A549 (cell line): Measurements from ENCODE around the gene IFNA2. TPM values are rescaled to one million over a fixed set of nuclear protein-coding genes. Genes with fewer than 3 reads are reported as not detected.

ENCODE experiments used
- ATAC-seq, 2 experiments: fragments of 200-7000 bp in 1 of 2; fragments of >200 bp in 1 of 2; cut with Nextera tagmentation in 1 of 2; cut with Tn5 transposase in 1 of 2; 3 replicates each; pipeline versions ENCODE4 v1.8.0 to v1.9.1; 2018 to 2020; ENCODE audit warnings: mild to moderate bottlenecking in 1 of 2, moderate library complexity in 1 of 2
- CTCF ChIA-PET: fragments of 300-600 bp; sonication (Branson Sonifier 250); formaldehyde crosslinking; extraction: SDS; loops from one replicate; lab custom pipeline; 2021; ENCODE audit warnings: antibody characterized with exemption, inconsistent platforms; lab: Yijun Ruan, JAX
- POLR2A ChIA-PET: fragments of 350-600 bp; formaldehyde crosslinking; extraction: SDS; loops from one replicate; lab custom pipeline; 2021; ENCODE audit warnings: antibody characterized with exemption, inconsistent platforms; lab: Yijun Ruan, JAX
- DNase-seq, 2 experiments: peaks; one replicate each; pipeline versions ENCODE4 v3.0.0 to v3.0.0-alpha.2; 2011 to 2016; ENCODE audit warnings: low read depth in 1 of 2, low spot score in 1 of 2
- FAIRE-seq: peaks from 2 replicates; lab custom pipeline; 2011; peaks lifted over from hg19 to GRCh38; lab: Jason Lieb, UNC
- H3K27ac ChIP-seq, 2 experiments: fragments of >200 bp; sonication (Bioruptor Twin); formaldehyde crosslinking; 3 replicates each; pipeline ENCODE4 v1.5.1; 2016 to 2017
- H3K4me1 ChIP-seq: fragments of >200 bp; sonication (Bioruptor Twin); formaldehyde crosslinking; 3 replicates; pipeline ENCODE4 v1.6.1; 2016
- H3K4me2 ChIP-seq: fragments of >200 bp; sonication (Bioruptor Twin); formaldehyde crosslinking; 3 replicates; pipeline ENCODE4 v1.6.1; 2016
- H3K4me3 ChIP-seq: fragments of >200 bp; sonication (Bioruptor Twin); formaldehyde crosslinking; 3 replicates; pipeline ENCODE4 v1.5.1; 2016
- H3K9me3 ChIP-seq: fragments of >200 bp; sonication (Bioruptor Twin); formaldehyde crosslinking; 3 replicates; pipeline ENCODE4 v1.6.1; 2016
- BHLHE40 ChIP-seq: IDR thresholded peaks from 2 replicates; pipeline ENCODE4 v1.6.1; 2012; ENCODE audit warnings: low read depth, low read length, inconsistent platforms
- CEBPB ChIP-seq, 2 experiments: fragments of >200 bp in 1 of 2; sonication (Bioruptor Twin) in 1 of 2; formaldehyde crosslinking in 1 of 2; IDR thresholded peaks; 2 replicates each; pipeline ENCODE4 v1.6.1; 2012 to 2016
- CHD2 ChIP-seq: fragments of 150-350 bp; IDR thresholded peaks from 2 replicates; pipeline ENCODE4 v1.6.1; 2014; ENCODE audit warnings: low read length; ENCODE audit not compliant: partially characterized antibody
- CHD4 ChIP-seq: fragments of 200-600 bp; sonication (generic); IDR thresholded peaks from 2 replicates; pipeline ENCODE4 v1.6.1; 2016; ENCODE audit warnings: antibody characterized with exemption, mild to moderate bottlenecking, borderline replicate concordance
- CTCF ChIP-seq: fragments of >200 bp; sonication (Bioruptor Twin); formaldehyde crosslinking; IDR thresholded peaks from 3 replicates; pipeline ENCODE4 v1.5.1; 2016
- EHF ChIP-seq: fragments of 250-450 bp; sonication (Bioruptor Pico); IDR thresholded peaks from 2 replicates; pipeline ENCODE4 v1.5.0; 2020; ENCODE audit warnings: mild to moderate bottlenecking
- ESRRA ChIP-seq: fragments of 150-350 bp; IDR thresholded peaks from 2 replicates; pipeline ENCODE4 v1.6.1; 2014; ENCODE audit warnings: mild to moderate bottlenecking, low read length, borderline replicate concordance
- FOSL2 ChIP-seq, 2 experiments: fragments of 450-650 bp in 1 of 2; fragments of >200 bp in 1 of 2; sonication (Bioruptor Twin) in 1 of 2; formaldehyde crosslinking; IDR thresholded peaks; 2 replicates each; pipeline versions ENCODE4 v1.5.0 to v1.6.1; 2016 to 2020; ENCODE audit warnings: mild to moderate bottlenecking in 1 of 2, moderate library complexity in 1 of 2
- GATA3 ChIP-seq: IDR thresholded peaks from 2 replicates; pipeline ENCODE4 v1.6.1; 2012; ENCODE audit warnings: borderline replicate concordance
- HOXA7 ChIP-seq: fragments of 250-450 bp; sonication (Bioruptor Pico); IDR thresholded peaks from 2 replicates; pipeline ENCODE4 v1.5.0; 2020; ENCODE audit warnings: mild to moderate bottlenecking, moderate library complexity
- HOXB5 ChIP-seq: fragments of 250-450 bp; sonication (Bioruptor Pico); IDR thresholded peaks from 2 replicates; pipeline ENCODE4 v1.5.0; 2020; ENCODE audit warnings: mild to moderate bottlenecking, moderate library complexity
- KDM5A ChIP-seq: fragments of 200-600 bp; sonication (generic); IDR thresholded peaks from 2 replicates; pipeline ENCODE4 v1.6.1; 2016; ENCODE audit warnings: antibody characterized with exemption, mild to moderate bottlenecking
- NPAS2 ChIP-seq: fragments of 250-450 bp; sonication (Bioruptor Pico); IDR thresholded peaks from 2 replicates; pipeline ENCODE4 v1.8.0; 2022; ENCODE audit warnings: mild to moderate bottlenecking, moderate library complexity, borderline replicate concordance
- PHF8 ChIP-seq: fragments of 200-600 bp; sonication (generic); IDR thresholded peaks from 2 replicates; pipeline ENCODE4 v1.6.1; 2016; ENCODE audit warnings: low read depth, mild to moderate bottlenecking, antibody characterized with exemption, moderate library complexity, borderline replicate concordance
- POLR2AphosphoS2 ChIP-seq: conservative IDR thresholded peaks from 2 replicates; pipeline ENCODE4 v1.6.1; 2012; ENCODE audit warnings: low read length, improper control_type of control experiment, inconsistent platforms
- RARB ChIP-seq: fragments of 250-450 bp; sonication (Bioruptor Pico); IDR thresholded peaks from 2 replicates; pipeline ENCODE4 v1.8.0; 2021; ENCODE audit warnings: mild to moderate bottlenecking, moderate library complexity
- RCOR1 ChIP-seq: fragments of 150-350 bp; IDR thresholded peaks from 2 replicates; pipeline ENCODE4 v1.6.1; 2014; ENCODE audit warnings: antibody characterized with exemption, low read length, low read depth
- RFX5 ChIP-seq: fragments of 450-650 bp; IDR thresholded peaks from 2 replicates; pipeline ENCODE4 v1.7.1; 2014; ENCODE audit warnings: antibody characterized with exemption, mild to moderate bottlenecking, moderate library complexity
- ZC3H11A ChIP-seq: fragments of 450-650 bp; IDR thresholded peaks from 2 replicates; pipeline ENCODE4 v1.6.1; 2014; ENCODE audit warnings: antibody characterized with exemption, mild to moderate bottlenecking
- ZNF302 ChIP-seq: fragments of 250-450 bp; sonication (Bioruptor Pico); IDR thresholded peaks from 2 replicates; pipeline ENCODE4 v1.9.0; 2021; ENCODE audit warnings: inconsistent platforms, mild to moderate bottlenecking, moderate library complexity
- WGBS: methylation state at CpG from one replicate; pipeline ENCODE4 v1.1.6; 2017; ENCODE audit errors: missing lambda C conversion rate; 5-methylcytosine and 5-hydroxymethylcytosine counted together
- polyA plus RNA-seq, 4 experiments: library from polyadenylated mRNA; depleted of rRNA in 3 of 4; stranded (reverse); fragments of >200 nt; fragmentation: RNase III in 1 of 4; extraction: RNeasy Plus Mini Kit Qiagen cat#74134 plus additional on column Dnase treatment in 1 of 4; gene quantifications; 2 replicates in 3 of 4; 3 replicates in 1 of 4; pipeline ENCODE4 v1.2.3, GENCODE V29; 2011 to 2017

Gene IFNA2
- polyA plus RNA-seq, 2 of the 4 experiments (the other 2 are of a cell fraction): not detected

- CTCF ChIA-PET: interaction anchor here (1.1 to 2.3 kb wide), 6 partner anchors 10 to 369 kb away, joined by 3 to 27 read pairs (median 4); partner anchors contain the start of gene MTAP
- H3K4me2 ChIP-seq: no peak overlapping the region
- POLR2A ChIA-PET: no interaction called here
These were observed 47.7 kb upstream of the IFNA2 start for GRCh38 chr9:21432672-21433425.

DNA sequence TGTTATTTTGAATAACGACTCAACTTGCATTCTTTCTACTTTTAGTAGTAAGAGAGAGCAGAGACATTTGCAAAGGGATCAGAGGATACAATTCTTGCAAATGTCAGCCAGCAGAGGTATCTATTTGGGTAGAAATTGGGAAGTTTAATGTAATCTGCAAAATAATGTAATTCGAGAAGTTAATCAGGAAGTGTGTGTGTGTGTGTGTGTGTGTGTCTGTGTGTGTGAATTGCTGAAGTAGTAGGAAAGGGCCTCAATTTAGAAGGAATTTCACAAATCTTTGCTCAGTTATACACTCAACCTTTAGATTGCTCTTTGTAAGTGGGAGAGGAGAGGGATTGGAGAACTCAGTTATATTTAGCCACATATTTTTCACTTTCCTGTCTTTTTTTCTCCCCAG is 44.0 kb upstream of the IFNA2 start:
- DNase-seq: no peak
- TF ChIP-seq CHD4 (no peak), RARB (no peak), NPAS2 (no peak), HOXA7 (CRISPR knock-in tag) (no peak)
- WGBS: 26% methylated on average over 2 of the region's 2 CpGs
- ChIA-PET CTCF (interaction anchor here (1.7 kb wide), 1 partner anchor 38 kb away, joined by 3 read pairs; no protein-coding TSS in a partner anchor), POLR2A (no interaction called here)
- FAIRE-seq: no peak
- H3K4me2 ChIP-seq: no peak overlapping the region
- no peak overlapping the region for H3K4me3 ChIP-seq
- no peak overlapping the region for H3K27ac ChIP-seq
- no peak for ATAC-seq
- H3K4me1 ChIP-seq: no peaks in the 10 kb centered on the region
- peaks cover 7% of the 10 kb centered on the region; the same call in 1 of the 3 replicates for H3K9me3 ChIP-seq

More at GRCh38 chr9:21432672-21433425, 47.7 kb upstream of the IFNA2 start:
- 79% methylated on average over 2 of the region's 2 CpGs for WGBS
- DNase-seq: no peak
- H3K9me3 ChIP-seq: no peaks in the 10 kb centered on the region
- ATAC-seq: no peak
- no peak for FAIRE-seq
- TF ChIP-seq RFX5 (no peak), ESRRA (no peak), BHLHE40 (no peak), CTCF (no peak), FOSL2 (IDR thresholded peaks at IDR 0.05) (no peak), FOSL2 (CRISPR knock-in tag; IDR thresholded peaks at IDR 0.05) (no peak), HOXB5 (no peak), KDM5A (no peak), ZC3H11A (no peak), PHF8 (no peak), GATA3 (no peak), NPAS2 (no peak)
- H3K4me3 ChIP-seq: no peak overlapping the region
- H3K27ac ChIP-seq: no peak overlapping the region
- H3K4me1 ChIP-seq: no peaks in the 10 kb centered on the region

GRCh38 chr9:21428235-21428634 is 43.0 kb upstream of the IFNA2 start:
- H3K9me3 ChIP-seq: peaks cover 9% of the 10 kb centered on the region; the same call in 1 of the 3 replicates
- no peaks in the 10 kb centered on the region for H3K4me1 ChIP-seq
- 50% methylated on average over 1 of the region's 1 CpG for WGBS
- DNase-seq (no peak), ATAC-seq (no peak), FAIRE-seq (no peak)
- POLR2A ChIA-PET: no interaction called here
- no peak for TF ChIP-seq CEBPB (IDR thresholded peaks at IDR 0.05)
- no peak for TF ChIP-seq RCOR1
- TF ChIP-seq EHF (CRISPR knock-in tag): no peak
- TF ChIP-seq POLR2AphosphoS2: no peak
- TF ChIP-seq ZNF302 (CRISPR knock-in tag): no peak
- no peak for TF ChIP-seq CHD2
- TF ChIP-seq NPAS2: no peak
- H3K4me3 ChIP-seq: no peak overlapping the region
- CTCF ChIA-PET: interaction anchor here (1.1 to 1.7 kb wide), 2 partner anchors 32 to 37 kb away, joined by 3 read pairs; no protein-coding TSS in a partner anchor
- H3K4me2 ChIP-seq: no peak overlapping the region
- no peak overlapping the region for H3K27ac ChIP-seq
